ENCODE data around the gene FBXL20.

Gene FBXL20

DNA sequence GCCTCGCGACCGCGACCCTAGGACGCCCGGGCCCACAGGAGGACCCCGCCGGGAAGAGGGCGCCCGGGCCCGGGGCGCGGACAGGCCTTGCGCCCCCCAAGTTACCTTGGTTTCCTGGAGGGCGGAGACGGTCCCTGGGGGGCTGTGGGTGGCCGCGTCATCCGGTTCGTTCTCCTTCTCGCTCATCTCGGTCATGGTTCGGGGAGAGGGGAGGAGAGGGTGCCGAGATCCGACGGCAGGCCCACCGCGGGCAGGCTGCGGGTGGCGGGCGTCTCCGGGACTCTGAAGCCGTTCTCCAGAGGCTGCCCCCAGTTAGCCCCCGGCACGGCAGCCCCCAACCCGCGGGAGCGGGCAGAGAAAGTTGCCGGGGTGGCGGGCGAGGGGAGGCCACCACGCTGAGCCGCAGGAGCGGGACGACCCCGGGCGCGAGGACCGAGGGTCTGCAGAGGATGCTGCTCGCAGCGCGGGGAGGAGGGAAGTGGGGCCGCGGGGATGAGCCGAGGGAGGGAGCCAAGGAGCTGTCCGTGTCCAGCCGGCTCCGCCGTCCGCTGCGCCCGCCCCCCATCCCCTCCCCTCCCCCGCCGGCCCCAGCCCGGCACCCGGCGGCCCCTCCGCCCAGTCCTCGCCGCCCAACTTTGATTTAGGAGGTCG, 176.0 kb downstream of the FBXL20 start, which contains the start of gene STAC2:
STAC2 (minus strand) TSS at position 638 of the 651 bp plus-strand sequence; CDS start at position 195, 443 bp downstream.
- no peak for DNase-seq (ENCODE audit: low spot score)

DNA sequence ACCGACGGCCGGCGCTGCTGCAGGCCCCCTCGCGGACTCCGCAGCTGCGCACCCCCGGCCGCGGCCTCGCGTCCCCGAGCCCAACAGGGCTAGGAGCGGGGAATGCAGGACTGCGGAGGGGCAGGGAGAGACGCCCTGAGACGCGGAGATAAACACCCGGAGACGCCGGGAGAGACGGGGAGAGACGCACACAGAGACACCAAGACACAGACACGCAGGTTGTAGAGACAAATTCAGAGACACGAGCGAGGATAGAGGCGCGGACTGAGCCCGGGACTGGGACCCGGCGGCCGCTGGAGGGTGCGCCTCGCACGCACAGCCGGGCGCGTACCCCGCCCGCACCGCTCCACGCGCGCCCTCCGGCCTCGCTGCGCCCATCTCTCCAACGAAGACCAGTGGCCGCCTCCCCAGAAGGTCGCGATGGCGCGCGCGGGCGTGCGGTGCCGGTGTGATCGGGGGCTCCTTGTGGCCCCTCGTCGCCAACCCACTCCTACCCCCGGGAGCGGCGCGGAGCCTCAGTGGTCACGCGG, 176.6 kb downstream of the FBXL20 start:
- no peak for DNase-seq (ENCODE audit: low spot score)

DNA sequence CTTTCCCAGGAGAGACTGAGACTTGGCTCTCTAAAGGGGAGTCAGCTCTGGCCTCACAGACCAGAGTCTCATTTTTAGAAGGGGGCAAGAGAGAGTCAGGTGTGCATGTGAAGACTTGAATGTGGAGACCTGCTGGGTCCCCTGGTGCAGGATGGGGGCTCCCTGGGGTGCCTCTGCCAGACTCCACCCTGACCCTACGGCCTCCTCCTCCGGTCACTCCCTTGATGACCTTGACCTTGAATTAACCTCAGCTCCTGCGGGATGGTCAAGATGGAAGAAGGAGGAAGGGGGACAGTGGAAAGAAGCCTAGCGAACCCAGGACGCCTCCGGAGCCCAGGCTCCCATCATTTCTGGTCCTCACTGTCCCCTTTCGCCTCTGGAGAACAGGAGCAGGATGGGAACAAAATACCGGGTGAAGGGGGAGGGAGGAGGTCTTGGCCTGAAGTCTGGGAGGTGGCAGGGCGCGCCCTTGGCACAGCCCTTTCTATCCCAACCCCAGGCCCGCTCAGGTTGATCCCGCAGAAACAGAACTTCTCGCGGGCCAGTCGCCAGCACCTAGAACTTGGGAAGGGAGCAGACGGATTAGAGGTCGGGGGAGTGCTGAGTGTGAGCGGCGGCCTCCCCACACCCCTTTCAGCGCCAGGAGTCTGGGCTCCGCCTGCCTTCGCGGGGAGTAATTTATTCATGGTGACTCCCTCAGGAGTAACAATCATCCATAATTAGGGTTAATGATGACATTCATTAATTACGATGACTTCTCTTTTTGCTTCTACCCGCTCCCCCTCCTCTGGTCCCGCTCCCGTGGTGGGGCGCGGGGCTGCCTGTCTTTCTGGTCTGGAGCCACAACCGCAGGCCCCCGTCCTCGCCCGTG, 177.3 kb downstream of the FBXL20 start:
- DNase-seq (ENCODE audit: low spot score), result no peak

DNA sequence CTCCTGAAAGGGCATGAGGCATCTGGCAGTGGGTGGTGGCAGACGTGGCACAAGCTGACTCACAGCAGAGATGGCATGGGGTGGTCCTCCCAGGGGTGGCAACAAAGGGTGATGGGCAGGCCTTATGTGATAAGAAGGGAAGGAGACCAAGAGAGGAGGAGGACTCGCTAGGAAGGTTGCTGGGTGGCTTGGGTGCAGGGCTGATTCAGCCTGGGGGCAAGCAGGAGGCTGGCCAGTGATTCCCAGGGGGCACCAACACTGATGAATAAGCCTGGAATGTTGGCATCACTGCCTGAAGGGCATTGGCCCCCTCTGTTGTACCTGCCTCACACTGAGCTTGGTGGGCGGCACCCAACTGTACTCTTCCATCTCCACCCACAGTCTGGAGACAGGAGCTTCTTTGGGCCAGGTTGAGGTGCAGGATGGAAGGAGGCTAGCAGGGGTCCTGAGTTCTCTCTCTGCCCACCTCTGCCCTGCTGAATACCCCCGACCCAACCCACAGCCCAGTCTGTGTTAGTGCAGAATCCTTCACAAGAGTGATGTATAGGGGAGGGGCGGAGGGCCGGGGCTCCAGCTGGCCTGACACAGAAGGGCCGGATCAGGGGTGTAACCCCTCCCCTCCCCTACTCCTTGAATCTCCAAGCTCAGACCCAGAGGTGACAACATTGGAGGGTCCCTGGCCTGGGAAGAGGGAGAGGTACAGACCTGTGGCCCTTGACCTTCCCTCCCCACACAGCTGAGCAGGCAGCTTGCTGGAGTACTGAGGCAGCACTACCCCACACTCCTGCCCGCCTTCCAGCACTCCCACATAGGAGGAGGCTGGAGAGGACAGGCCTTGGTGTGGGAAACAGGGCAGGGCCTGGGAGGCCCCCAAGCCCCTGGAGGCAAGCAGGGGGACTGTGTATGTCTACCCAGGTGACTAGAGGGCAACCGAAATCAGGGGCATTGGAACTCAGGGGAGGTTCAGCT, 178.3 kb downstream of the FBXL20 start:
- no peak for DNase-seq (ENCODE audit: low spot score)

DNA sequence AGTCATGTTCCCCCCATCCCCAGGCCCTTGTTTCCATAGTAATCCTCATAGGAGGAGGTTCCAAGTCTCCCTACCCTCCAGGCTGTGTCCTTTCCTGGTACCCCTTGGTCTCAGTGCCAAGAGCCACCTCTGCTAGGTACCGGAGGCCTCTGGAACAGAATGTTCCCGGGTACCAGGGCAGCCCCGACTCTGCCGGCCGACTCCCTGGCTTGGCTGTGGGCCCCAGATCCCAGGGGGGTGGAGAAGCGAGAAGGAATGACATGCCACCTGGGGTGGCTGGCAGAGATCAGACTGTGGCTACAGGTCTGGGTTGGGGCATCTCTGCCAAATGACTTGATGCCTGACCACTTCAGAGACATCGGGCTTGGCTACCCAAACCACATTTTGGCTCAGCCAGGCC, 179.3 kb downstream of the FBXL20 start:
- DNase-seq (ENCODE audit: low spot score), result no peak

DNA sequence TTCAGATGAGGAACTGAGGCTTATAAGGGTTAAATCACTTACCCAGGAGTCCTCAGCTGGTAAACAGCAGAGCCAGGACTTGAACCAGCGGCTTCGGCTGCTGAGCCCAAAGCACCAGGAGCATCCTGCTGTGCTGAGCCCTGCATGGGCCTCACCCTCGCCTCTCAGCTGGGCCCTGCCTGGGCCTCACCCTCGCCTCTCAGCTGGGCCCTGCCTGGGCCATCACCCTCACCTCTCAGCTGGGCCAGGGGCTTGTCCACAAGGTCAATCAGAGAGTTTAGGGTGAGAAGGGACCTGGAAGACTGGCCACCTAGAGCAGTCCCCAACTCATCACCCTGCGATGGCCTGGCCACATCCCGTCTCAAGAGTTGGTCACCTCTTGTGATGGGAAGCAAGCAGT, 179.9 kb downstream of the FBXL20 start:
- no peak for DNase-seq (ENCODE audit: low spot score)

DNA sequence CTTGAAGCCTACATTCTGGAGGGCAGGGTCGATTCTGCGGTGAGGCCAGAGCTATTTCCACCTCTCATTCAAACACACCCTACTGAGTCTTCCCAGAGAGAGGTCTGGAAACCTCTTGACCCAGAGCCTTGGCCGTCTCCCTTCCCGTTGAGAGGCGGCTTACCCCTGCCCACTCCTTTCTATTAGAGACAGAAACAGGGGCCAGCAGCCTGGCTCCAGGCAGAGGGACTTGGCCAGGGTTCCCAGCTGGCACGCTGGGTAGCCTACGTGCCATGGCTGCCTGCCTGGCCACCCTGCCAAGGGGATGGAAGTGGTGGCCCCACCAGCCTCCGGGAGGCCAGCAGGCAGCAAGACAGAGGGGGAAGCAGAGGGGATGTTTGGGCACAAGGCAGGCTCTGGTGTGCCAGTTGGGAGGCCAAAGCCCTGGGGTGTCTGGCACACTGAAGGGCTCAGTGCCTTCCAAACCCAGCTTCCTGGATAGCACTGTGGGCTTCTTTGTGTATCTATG, 181.7 kb downstream of the FBXL20 start:
- no peak for DNase-seq (ENCODE audit: low spot score)

DNA sequence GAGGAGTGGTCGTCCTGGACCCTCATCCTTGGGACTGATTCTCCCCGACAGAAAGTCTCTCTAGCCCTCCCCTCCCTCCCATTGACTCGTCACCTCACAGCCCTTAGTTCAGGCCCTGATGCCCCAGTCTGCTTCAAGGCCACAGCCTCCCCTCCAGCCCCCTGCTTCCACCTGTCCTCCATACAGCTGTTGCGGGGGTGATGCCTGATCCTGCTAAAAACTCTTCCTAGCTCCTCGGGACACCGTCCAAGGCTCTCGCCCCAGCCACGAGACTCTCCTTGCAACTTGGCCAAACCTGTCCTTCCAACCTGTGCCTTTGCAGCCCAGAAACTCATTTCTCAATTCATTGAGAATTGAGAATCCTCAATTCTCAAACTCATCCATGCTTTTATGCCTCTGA, 182.5 kb downstream of the FBXL20 start:
- DNase-seq (ENCODE audit: low spot score), result no peak

DNA sequence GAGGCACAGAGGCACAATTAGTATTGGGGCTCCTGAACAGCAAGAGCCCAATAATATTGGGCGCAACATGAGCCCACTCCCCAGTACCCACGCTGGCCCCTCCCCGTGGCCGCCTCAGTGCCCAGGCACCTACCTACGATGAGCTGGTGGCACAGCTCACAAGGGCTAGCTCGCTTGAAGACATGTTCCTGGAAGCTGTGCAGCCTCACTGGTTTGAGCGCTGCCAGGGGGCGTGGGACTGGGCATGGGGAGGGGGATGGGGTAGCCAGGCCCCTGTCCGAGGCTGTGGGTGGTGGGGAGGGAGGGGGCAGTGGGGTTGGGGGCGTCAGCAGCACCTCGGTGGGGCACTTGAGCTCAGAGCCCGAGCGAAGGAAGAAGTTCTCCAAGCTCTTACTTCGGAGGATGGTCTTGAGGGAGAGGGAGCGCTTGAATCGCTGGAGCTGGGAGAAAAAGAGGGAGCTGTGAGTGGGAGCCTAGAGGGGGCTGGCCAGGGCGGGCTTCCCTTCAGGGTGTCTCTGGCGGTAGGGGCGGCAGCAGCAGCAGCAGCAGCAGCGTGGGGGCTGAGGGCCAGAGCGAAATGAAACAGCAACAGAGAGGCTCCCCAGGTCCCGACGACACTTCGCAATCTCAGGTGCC, 183.6 kb downstream of the FBXL20 start:
- DNase-seq (ENCODE audit: low spot score), result no peak

DNA sequence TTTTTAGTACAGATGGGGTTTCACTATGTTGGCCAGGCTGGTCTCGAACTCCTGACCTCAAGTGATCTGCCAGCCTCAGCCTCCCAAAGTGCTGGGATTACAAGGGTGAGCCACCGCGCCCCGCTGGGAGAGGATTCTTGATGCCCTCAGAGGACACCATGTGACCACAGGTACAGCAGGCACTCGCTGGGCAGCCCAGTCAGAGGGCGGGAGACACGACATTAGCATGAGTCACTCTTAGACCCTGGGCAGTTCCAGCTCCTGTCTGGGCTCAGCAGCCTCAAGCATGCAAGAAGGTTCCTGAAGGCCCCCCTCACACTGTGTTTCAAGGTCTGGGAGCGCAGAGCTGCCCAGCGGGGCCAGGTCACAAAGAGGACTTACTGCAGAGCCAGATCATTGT, 187.6 kb downstream of the FBXL20 start:
- DNase-seq (ENCODE audit: low spot score), result no peak

DNA sequence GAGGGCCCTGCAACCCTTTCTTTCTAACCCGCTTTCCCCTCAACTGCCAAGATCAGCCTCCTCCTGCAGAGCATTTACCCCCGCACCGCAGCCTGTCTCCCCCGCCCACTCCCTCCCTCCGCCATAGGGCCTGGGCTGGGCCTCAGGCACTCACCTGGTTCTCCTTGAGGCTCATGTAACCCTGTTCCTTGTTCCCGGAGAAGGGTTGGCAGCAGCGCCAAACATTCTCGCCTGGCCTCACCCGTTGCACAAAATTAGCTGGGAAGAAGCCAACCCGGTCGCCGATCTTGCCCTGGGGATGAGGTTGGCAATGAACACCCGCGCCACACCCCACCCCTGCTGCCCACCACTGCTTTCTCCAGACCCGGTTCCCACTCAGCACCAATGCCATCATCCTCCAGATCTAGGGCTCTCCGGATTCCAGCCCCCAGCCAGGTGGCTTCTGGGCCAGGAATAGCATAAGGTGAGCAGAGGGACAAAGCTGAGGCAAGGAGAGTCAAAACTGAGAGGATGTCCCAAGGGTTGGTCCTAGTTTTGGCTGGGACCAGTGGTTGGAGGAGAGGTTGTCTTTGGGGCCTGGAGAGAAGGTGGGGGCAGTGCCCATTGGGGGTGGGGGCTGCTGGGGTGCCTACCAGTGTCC, 188.5 kb downstream of the FBXL20 start:
- DNase-seq (ENCODE audit: low spot score), result no peak

DNA sequence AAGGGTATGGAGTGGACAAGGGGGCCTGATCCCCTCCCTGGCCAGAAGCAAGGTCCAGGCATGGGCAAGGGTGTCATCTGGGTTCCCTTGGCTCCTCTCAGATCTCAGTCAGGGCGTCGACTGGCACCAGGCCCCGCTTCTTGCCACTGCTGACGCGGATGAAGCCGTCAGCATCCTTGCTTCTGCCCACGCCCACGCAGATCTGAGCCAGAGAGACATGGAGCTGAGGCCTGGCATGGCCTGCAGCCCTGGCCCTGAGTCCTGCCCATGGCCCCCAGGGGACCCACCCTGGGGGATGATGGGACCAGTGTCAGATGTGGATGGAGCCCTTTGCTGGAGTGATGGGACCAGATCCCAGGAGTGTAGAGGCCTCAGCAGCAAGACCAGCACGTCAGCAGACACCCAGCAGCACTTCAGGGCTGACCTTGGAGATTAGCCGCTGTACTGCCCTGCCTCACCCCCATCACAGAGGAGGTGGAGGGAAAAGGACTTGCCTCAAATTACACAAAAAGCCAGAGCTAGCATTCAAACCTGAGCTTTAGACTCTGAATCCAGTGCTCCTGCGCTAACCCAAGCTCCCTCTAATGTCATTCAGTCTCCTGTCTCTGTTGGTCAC, 189.1 kb downstream of the FBXL20 start:
- no peak for DNase-seq (ENCODE audit: low spot score)

DNA sequence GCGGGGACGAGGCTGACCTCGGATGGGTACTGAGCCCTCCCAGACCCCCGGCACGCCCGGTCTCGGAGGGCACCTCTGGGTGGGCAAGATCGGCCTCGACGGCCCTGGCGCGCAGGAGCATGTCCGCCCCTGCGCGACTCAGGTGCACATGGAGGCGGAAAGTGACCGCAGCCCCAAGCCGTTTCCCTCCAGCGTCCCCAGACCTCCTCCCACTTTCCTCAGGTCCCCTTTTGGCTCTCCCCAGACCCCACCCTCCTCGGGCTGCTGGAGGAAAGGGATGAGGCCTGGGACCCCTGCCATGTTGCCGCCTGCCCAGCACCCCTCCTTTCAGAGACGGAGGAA, 191.4 kb downstream of the FBXL20 start:
- DNase-seq (ENCODE audit: low spot score), result no peak

DNA sequence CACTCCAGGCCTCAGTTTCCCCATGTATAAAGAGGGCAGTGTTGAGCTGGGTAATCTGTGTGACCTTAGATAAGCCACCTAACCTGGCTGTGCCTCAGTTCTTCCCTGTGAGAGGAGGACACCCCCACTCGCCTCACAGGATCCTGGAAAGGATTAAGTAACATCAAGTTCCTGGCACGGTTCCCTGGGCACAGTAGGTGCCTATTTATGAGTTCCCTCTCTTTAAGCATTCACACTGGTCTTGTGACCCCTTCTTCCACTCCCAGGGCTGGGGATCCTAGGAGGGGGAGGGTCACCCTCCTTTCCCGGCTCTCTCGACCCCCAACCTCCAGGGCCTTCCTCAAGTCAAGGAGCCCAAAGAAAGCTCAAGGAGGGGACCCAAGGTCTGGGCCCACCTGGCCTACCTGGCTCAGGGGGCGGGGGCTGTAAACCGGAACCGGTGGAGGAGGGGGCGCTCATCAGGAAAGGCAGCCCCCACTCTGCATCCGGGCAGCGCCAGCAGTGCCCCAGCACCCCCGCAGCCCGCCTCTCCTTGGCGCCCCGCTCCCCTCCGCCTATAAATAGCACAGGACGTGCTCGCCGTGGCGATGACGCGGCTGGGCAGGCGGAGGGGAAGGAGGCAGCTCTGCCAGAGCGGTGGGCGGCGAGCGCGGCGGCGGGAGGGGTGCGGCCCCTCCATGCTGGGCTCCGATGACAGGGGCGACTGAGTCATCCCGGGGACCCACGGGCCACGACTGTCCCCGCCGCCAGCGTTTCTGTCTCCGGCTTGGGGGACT, 191.9 kb downstream of the FBXL20 start:
- no peak for DNase-seq (ENCODE audit: low spot score)

DNA sequence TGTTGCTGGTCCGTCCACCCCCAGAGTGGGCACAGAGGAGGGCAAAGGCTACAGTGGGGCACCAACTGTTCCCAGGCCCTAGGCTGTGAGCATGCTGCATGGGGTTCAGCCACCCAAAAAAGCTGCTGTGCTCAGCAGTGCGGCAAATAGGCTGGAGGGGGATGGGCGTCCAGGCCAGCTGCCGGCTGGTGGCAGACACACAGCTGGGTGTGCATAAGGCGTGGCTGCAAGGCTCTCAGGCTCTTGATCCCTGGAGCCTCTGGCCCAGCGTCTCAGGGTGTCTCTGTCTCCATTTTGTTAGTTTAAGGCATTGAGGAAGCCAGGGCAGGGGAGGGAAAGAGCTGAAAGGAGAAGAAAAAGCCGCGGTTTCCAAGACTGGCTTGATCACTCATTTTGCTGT, 192.5 kb downstream of the FBXL20 start:
- no peak for DNase-seq (ENCODE audit: low spot score)

DNA sequence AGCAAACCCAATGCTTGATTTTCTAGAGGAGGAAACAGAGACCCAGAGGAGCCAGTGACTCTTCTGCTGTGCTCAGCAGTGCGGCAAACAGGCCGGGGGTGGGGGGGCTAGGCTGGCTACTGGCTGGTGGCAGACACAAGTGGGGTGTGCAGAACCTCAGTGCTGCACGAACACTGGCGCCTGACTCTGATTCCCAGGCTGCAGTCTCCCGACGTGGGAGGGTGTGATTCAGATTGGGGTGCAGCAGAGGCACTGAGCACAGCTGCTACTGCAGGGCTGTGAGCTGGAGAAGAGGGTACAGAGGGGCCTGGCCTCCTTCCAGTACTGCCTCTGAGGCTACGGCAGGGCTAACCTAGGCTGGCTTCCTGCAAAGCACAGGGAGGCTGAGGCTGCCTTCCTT, 193.3 kb downstream of the FBXL20 start:
- no peak for DNase-seq (ENCODE audit: low spot score)

DNA sequence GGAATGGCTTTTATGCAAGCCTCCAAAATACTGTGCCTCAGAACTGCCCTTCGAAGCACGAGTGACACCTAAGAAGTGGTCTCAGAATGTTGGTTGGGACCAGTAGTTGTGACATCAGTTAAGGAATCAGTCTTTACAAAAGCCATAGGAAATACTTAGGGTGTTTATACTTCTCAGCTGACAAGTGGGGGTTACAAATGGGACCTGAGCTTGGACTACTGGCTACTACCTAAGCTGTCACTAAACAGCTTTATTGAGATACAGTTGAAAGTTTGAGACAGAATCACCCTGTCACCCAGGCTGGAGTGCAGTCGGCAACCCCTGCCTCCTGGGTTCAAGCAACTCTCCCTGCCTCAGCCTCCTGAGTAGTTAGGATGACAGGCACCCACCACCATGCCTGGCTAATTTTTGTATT, 196.3 kb downstream of the FBXL20 start:
- no peak for DNase-seq (ENCODE audit: low spot score)

DNA sequence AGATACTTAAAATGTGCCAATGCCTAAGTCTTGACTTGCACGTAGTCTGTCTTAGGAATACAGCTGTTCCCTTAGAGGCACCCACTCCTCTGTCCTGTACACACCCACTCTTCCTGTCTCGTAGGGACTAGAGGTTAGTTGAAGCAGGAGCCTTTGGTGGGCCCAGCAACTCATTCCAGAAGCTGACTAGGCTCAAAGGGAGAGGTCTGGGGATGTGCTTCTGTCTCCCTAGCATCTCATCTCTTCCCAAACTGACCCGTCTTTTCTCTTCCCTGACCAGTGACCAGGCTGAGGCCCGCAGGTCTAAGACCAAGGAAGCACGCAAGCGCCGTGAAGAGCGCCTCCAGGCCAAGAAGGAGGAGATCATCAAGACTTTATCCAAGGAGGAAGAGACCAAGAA, 197.2 kb downstream of the FBXL20 start:
- DNase-seq (ENCODE audit: low spot score), result no peak

Data from hematopoietic multipotent progenitor cell treated with erythropoietin and hydrocortisone succinate and interleukin-3 and kit ligand, for 17 days (in vitro differentiated cells).